Naive thymus-derived CD4-positive, alpha-beta T cell (primary cell): ENCODE data around the gene IGBP1. TPM values are rescaled to one million over a fixed set of nuclear protein-coding genes. Genes with fewer than 3 reads are reported as not detected.

Experiments
- ATAC-seq: fragments of 150-1000 bp; cut with Tn5 transposase; 2 replicates; pipeline ENCODE4 v1.10.0; 2021; ENCODE audit warnings: mild to moderate bottlenecking, moderate library complexity
- CTCF ChIA-PET: fragments of 350-600 bp; sonication (Branson Sonifier 250); formaldehyde crosslinking; loops from one replicate; lab custom pipeline; 2021; ENCODE audit warnings: antibody characterized with exemption; lab: Charles Lee
- POLR2A ChIA-PET: fragments of 350-600 bp; sonication (Branson Sonifier 250); formaldehyde crosslinking; loops from one replicate; lab custom pipeline; 2021; ENCODE audit warnings: antibody characterized with exemption, inconsistent platforms; lab: Charles Lee
- DNase-seq, 9 donors: peaks; one replicate each; pipeline versions ENCODE4 v3.0.0 to v3.0.0-alpha.2; 2020 to 2022; ENCODE audit warnings: mixed read lengths in 1 of 9
- H3K27ac ChIP-seq: one replicate; pipeline ENCODE4 v1.7.0; 2013; ENCODE audit warnings: mild to moderate bottlenecking, low read depth, low read length, moderate library complexity
- H3K27me3 ChIP-seq, 2 donors: one replicate each; pipeline ENCODE4 v1.7.0; 2013; ENCODE audit warnings: low read length in 2 of 2, mild to moderate bottlenecking in 2 of 2, moderate library complexity in 2 of 2; ENCODE audit not compliant: control insufficient read depth in 2 of 2, insufficient read depth in 2 of 2
- H3K36me3 ChIP-seq, 3 experiments: 1 replicate in 2 of 3; 2 replicates in 1 of 3; pipeline ENCODE4 v1.7.0; 2013; ENCODE audit warnings: low read length in 3 of 3, mild to moderate bottlenecking in 3 of 3, moderate library complexity in 1 of 3; ENCODE audit not compliant: insufficient read depth in 3 of 3, control insufficient read depth in 2 of 3
- H3K4me1 ChIP-seq, 2 donors: one replicate each; pipeline ENCODE4 v1.7.0; 2013; ENCODE audit warnings: low read length in 2 of 2, mild to moderate bottlenecking in 2 of 2, moderate library complexity in 1 of 2; ENCODE audit not compliant: control insufficient read depth in 2 of 2, insufficient read depth in 2 of 2
- H3K4me3 ChIP-seq: 2 replicates; pipeline ENCODE4 v1.7.0; 2013; ENCODE audit warnings: mild to moderate bottlenecking, low read length
- H3K9me3 ChIP-seq, 3 experiments: 1 replicate in 2 of 3; 2 replicates in 1 of 3; pipeline ENCODE4 v1.7.0; 2013; ENCODE audit warnings: low read length in 3 of 3; ENCODE audit not compliant: control insufficient read depth in 2 of 3
- H3K27ac Mint-ChIP-seq, 9 donors: one replicate each; pipeline ENCODE4 v1.8.0; 2020 to 2022; ENCODE audit warnings: mixed read lengths in 9 of 9, mild to moderate bottlenecking in 8 of 9, moderate library complexity in 5 of 9, inconsistent platforms in 2 of 9
- H3K27me3 Mint-ChIP-seq, 5 donors: one replicate each; pipeline ENCODE4 v1.8.0; 2021 to 2022; ENCODE audit warnings: mixed read lengths in 5 of 5, mild to moderate bottlenecking in 1 of 5
- H3K36me3 Mint-ChIP-seq, 5 donors: one replicate each; pipeline ENCODE4 v1.8.0; 2020 to 2022; ENCODE audit warnings: mixed read lengths in 5 of 5, mild to moderate bottlenecking in 3 of 5, inconsistent platforms in 1 of 5
- H3K4me1 Mint-ChIP-seq, 7 donors: one replicate each; pipeline ENCODE4 v1.8.0; 2020 to 2022; ENCODE audit warnings: mixed read lengths in 7 of 7, mild to moderate bottlenecking in 3 of 7, inconsistent platforms in 1 of 7
- H3K4me3 Mint-ChIP-seq, 10 donors: one replicate each; pipeline ENCODE4 v1.8.0; 2020 to 2022; ENCODE audit warnings: mild to moderate bottlenecking in 10 of 10, mixed read lengths in 10 of 10, moderate library complexity in 6 of 10, inconsistent platforms in 2 of 10
- H3K9me3 Mint-ChIP-seq, 11 donors: one replicate each; pipeline ENCODE4 v1.8.0; 2020 to 2022; ENCODE audit warnings: mixed read lengths in 11 of 11, mild to moderate bottlenecking in 4 of 11, inconsistent platforms in 1 of 11, moderate library complexity in 1 of 11
- intact Hi-C, 2 donors: fragments of 100-400 bp; cut with micrococcal nuclease; formaldehyde crosslinking; loops; one replicate each; pipeline ENCODE4 v1.15.1; 2023
- polyA plus RNA-seq, 2 donors: library from polyadenylated mRNA; unstranded; fragments of 300-500 nt; fragmentation: Illumina TruSeq; gene quantifications; one replicate each; pipeline ENCODE4 v1.2.3, GENCODE V29; 2021
- total RNA-seq, 6 experiments: library from RNA in 5 of 6; stranded (reverse) in 5 of 6; gene quantifications; 1 replicate in 5 of 6; 2 replicates in 1 of 6; pipeline ENCODE4 v1.2.3 and lab custom pipeline; 2021 to 2026

IGBP1 gene
- total and polyA plus RNA-seq, 7 experiments from 2014 or later = 46.7 to 70.1 (median 63.8) TPM

- H3K9me3 ChIP-seq = no peaks in the 10 kb centered on the region
- H3K27ac Mint-ChIP-seq = no peak overlapping the region
- no peak overlapping the region for H3K4me3 Mint-ChIP-seq
- peaks cover 6 to 19% (median 16%) of the 10 kb centered on the region in 5 donors for H3K36me3 Mint-ChIP-seq
- no peak overlapping the region for H3K4me3 ChIP-seq
- H3K27me3 Mint-ChIP-seq = no peaks in the 10 kb centered on the region
- no peaks in the 10 kb centered on the region for H3K36me3 ChIP-seq
- H3K9me3 Mint-ChIP-seq = no peaks in the 10 kb centered on the region
- no peaks in the 10 kb centered on the region for H3K4me1 ChIP-seq
- POLR2A ChIA-PET = interaction anchor here (1.3 kb wide), 1 partner anchor 8 kb away, joined by 4 read pairs; no protein-coding TSS in a partner anchor
- no peak for DNase-seq
- intact Hi-C loops = no loop called here
- no peak for ATAC-seq
- no peaks in the 10 kb centered on the region for H3K27me3 ChIP-seq
- peaks cover 6 to 25% (median 17%) of the 10 kb centered on the region in 7 donors for H3K4me1 Mint-ChIP-seq
- H3K27ac ChIP-seq = no peak overlapping the region
- CTCF ChIA-PET = no interaction called here
Observed at GRCh38 chrX:70141373-70141772, 8.1 kb downstream of the IGBP1 start.

GRCh38 chrX:70166601-70167590 is 33.6 kb downstream of the IGBP1 start:
- POLR2A ChIA-PET = interaction anchor here (0.6 kb wide), 1 partner anchor 122 kb away, joined by 4 read pairs; no protein-coding TSS in a partner anchor
- Histone ChIP-seq H3K27ac (no peak overlapping the region), H3K4me3 (no peak overlapping the region), H3K36me3 (peaks cover 0 to 11% (median 0%) of the 10 kb centered on the region in 3 experiments), H3K27me3 (no peaks in the 10 kb centered on the region), H3K4me1 (no peaks in the 10 kb centered on the region), H3K9me3 (no peaks in the 10 kb centered on the region)
- peaks cover 0 to 8% (median 5%) of the 10 kb centered on the region in 5 donors for H3K36me3 Mint-ChIP-seq
- H3K9me3 Mint-ChIP-seq = peaks cover 0 to 2% (median 0%) of the 10 kb centered on the region in 11 donors
- peak overlapping the region in 1 of 10 donors; percentile 33 for H3K4me3 Mint-ChIP-seq
- DNase-seq (peak in 1 of 9 donors; percentile 22), ATAC-seq (no peak)
- peak overlapping the region in 2 of 9 donors; percentile 42 to 50 for H3K27ac Mint-ChIP-seq
- intact Hi-C loops = no loop called here
- H3K4me1 Mint-ChIP-seq = peaks cover 0 to 10% (median 0%) of the 10 kb centered on the region in 7 donors
- no peaks in the 10 kb centered on the region for H3K27me3 Mint-ChIP-seq
- CTCF ChIA-PET = no interaction called here

- H3K27me3 Mint-ChIP-seq = no peaks in the 10 kb centered on the region
- H3K36me3 Mint-ChIP-seq = peaks cover 0 to 8% (median 5%) of the 10 kb centered on the region in 5 donors
- Histone ChIP-seq H3K4me3 (no peak overlapping the region), H3K4me1 (no peaks in the 10 kb centered on the region), H3K27ac (no peak overlapping the region), H3K9me3 (no peaks in the 10 kb centered on the region), H3K27me3 (no peaks in the 10 kb centered on the region), H3K36me3 (peaks cover 0 to 11% (median 0%) of the 10 kb centered on the region in 3 experiments)
- intact Hi-C loops = no loop called here
- POLR2A ChIA-PET = no interaction called here
- CTCF ChIA-PET = no interaction called here
- DNase-seq = no peak
- peaks cover 0 to 10% (median 0%) of the 10 kb centered on the region in 7 donors for H3K4me1 Mint-ChIP-seq
- H3K27ac Mint-ChIP-seq = no peak overlapping the region
- ATAC-seq = no peak
- no peak overlapping the region for H3K4me3 Mint-ChIP-seq
- peaks cover 0 to 2% (median 0%) of the 10 kb centered on the region in 11 donors for H3K9me3 Mint-ChIP-seq
Observed at GRCh38 chrX:70168238-70169188, 35.3 kb downstream of the IGBP1 start.

GRCh38 chrX:70169281-70169680 is 36.0 kb downstream of the IGBP1 start:
- intact Hi-C loops = no loop called here
- CTCF ChIA-PET = no interaction called here

GRCh38 chrX:70171624-70172023 is 38.4 kb downstream of the IGBP1 start:
- ChIA-PET POLR2A (no interaction called here), CTCF (no interaction called here)
- H3K36me3 ChIP-seq = peaks cover 0 to 3% (median 0%) of the 10 kb centered on the region in 3 experiments
- H3K27ac Mint-ChIP-seq = no peak overlapping the region
- H3K36me3 Mint-ChIP-seq = peaks cover 0 to 4% (median 0%) of the 10 kb centered on the region in 5 donors
- H3K4me3 Mint-ChIP-seq = no peak overlapping the region
- peaks cover 0 to 5% (median 0%) of the 10 kb centered on the region in 7 donors for H3K4me1 Mint-ChIP-seq
- H3K4me3 ChIP-seq = no peak overlapping the region
- ATAC-seq (no peak), DNase-seq (no peak)
- H3K9me3 Mint-ChIP-seq = peaks cover 0 to 2% (median 0%) of the 10 kb centered on the region in 11 donors
- H3K27me3 Mint-ChIP-seq = no peaks in the 10 kb centered on the region
- no peak overlapping the region for H3K27ac ChIP-seq
- intact Hi-C loops = no loop called here
- H3K4me1 ChIP-seq = no peaks in the 10 kb centered on the region
- no peaks in the 10 kb centered on the region for H3K9me3 ChIP-seq
- H3K27me3 ChIP-seq = no peaks in the 10 kb centered on the region

More at GRCh38 chrX:70169281-70169680, 36.0 kb downstream of the IGBP1 start:
- Mint-ChIP-seq H3K4me1 (peaks cover 0 to 10% (median 0%) of the 10 kb centered on the region in 7 donors), H3K9me3 (peaks cover 0 to 2% (median 0%) of the 10 kb centered on the region in 11 donors), H3K4me3 (no peak overlapping the region), H3K27ac (peak overlapping the region in 1 of 9 donors; percentile 43), H3K27me3 (no peaks in the 10 kb centered on the region), H3K36me3 (peaks cover 0 to 6% (median 2%) of the 10 kb centered on the region in 5 donors)
- Histone ChIP-seq H3K27ac (no peak overlapping the region), H3K36me3 (peaks cover 0 to 11% (median 0%) of the 10 kb centered on the region in 3 experiments), H3K4me1 (no peaks in the 10 kb centered on the region), H3K9me3 (no peaks in the 10 kb centered on the region), H3K4me3 (no peak overlapping the region), H3K27me3 (no peaks in the 10 kb centered on the region)
- POLR2A ChIA-PET = no interaction called here
- ATAC-seq (no peak), DNase-seq (no peak)

- H3K4me1 Mint-ChIP-seq = peaks cover 0 to 8% (median 0%) of the 10 kb centered on the region in 7 donors
- no peak for DNase-seq
- H3K4me3 Mint-ChIP-seq = no peak overlapping the region
- Histone ChIP-seq H3K27me3 (no peaks in the 10 kb centered on the region), H3K9me3 (no peaks in the 10 kb centered on the region), H3K27ac (no peak overlapping the region), H3K36me3 (peaks cover 0 to 1% (median 0%) of the 10 kb centered on the region in 3 experiments), H3K4me3 (no peak overlapping the region), H3K4me1 (no peaks in the 10 kb centered on the region)
- H3K27me3 Mint-ChIP-seq = no peaks in the 10 kb centered on the region
- intact Hi-C loops = no loop called here
- H3K9me3 Mint-ChIP-seq = no peaks in the 10 kb centered on the region
- no peak for ATAC-seq
- H3K36me3 Mint-ChIP-seq = peaks cover 0 to under 1% (median 0%) of the 10 kb centered on the region in 5 donors
- ChIA-PET CTCF (no interaction called here), POLR2A (no interaction called here)
- H3K27ac Mint-ChIP-seq = no peak overlapping the region
Observed at GRCh38 chrX:70172221-70172620, 39.0 kb downstream of the IGBP1 start.
